Mesendoderm (in vitro differentiated cells): ENCODE measurements around the gene ORC3.

Experiments used
- DNase-seq: peaks from one replicate; pipeline ENCODE4 v3.0.0; 2013
- H2AK5ac ChIP-seq: 2 replicates; pipeline ENCODE4 v1.6.1; 2013; ENCODE audit warnings: low read length, inconsistent platforms
- H2BK120ac ChIP-seq: 2 replicates; pipeline ENCODE4 v1.6.1; 2013; ENCODE audit warnings: low read depth, mild to moderate bottlenecking, low read length, moderate library complexity, mixed read lengths
- H2BK15ac ChIP-seq: replicated peaks from 2 replicates; pipeline ENCODE4 v1.6.1; 2013; ENCODE audit warnings: low read depth, mild to moderate bottlenecking, moderate library complexity
- H2BK5ac ChIP-seq: 2 replicates; pipeline ENCODE4 v1.6.1; 2013; ENCODE audit warnings: low read length, inconsistent platforms
- H3K18ac ChIP-seq: 2 replicates; pipeline ENCODE4 v1.6.1; 2013; ENCODE audit warnings: mild to moderate bottlenecking, low read length, mixed read lengths
- H3K23ac ChIP-seq: one replicate; pipeline ENCODE4 v1.6.1; 2013; ENCODE audit warnings: low read length
- H3K27ac ChIP-seq: 2 replicates; pipeline ENCODE4 v1.5.1; 2013; ENCODE audit warnings: low read depth, mild to moderate bottlenecking, inconsistent platforms, low read length, moderate library complexity
- H3K27me3 ChIP-seq: 2 replicates; pipeline ENCODE4 v1.6.1; 2013; ENCODE audit warnings: low read length, control low read depth, mild to moderate bottlenecking, inconsistent platforms; ENCODE audit not compliant: insufficient read depth, poor library complexity
- H3K36me3 ChIP-seq: 2 replicates; pipeline ENCODE4 v1.6.1; 2013; ENCODE audit warnings: low read length, inconsistent platforms; ENCODE audit not compliant: control insufficient read depth, insufficient read depth
- H3K4ac ChIP-seq: one replicate; pipeline ENCODE4 v1.6.1; 2013; ENCODE audit warnings: low read depth, mild to moderate bottlenecking, low read length, moderate library complexity
- H3K4me1 ChIP-seq: 2 replicates; pipeline ENCODE4 v1.6.1; 2013; ENCODE audit warnings: low read depth, low read length, inconsistent platforms; ENCODE audit not compliant: control insufficient read depth
- H3K4me2 ChIP-seq: 2 replicates; pipeline ENCODE4 v1.6.1; 2013; ENCODE audit warnings: low read length
- H3K4me3 ChIP-seq: 2 replicates; pipeline ENCODE4 v1.5.1; 2013; ENCODE audit warnings: mild to moderate bottlenecking, low read length
- H3K56ac ChIP-seq: one replicate; pipeline ENCODE4 v1.6.1; 2013; ENCODE audit warnings: low read length
- H3K79me1 ChIP-seq: 2 replicates; pipeline ENCODE4 v1.6.1; 2013; ENCODE audit warnings: low read length, inconsistent platforms
- H3K79me2 ChIP-seq: 2 replicates; pipeline ENCODE4 v1.6.1; 2013; ENCODE audit warnings: mild to moderate bottlenecking, low read length; ENCODE audit not compliant: control insufficient read depth, insufficient read depth
- H3K9ac ChIP-seq: 2 replicates; pipeline ENCODE4 v1.6.1; 2013; ENCODE audit warnings: low read length, inconsistent platforms
- H4K5ac ChIP-seq: one replicate; pipeline ENCODE4 v1.6.1; 2013; ENCODE audit warnings: low read length
- H4K8ac ChIP-seq: one replicate; pipeline ENCODE4 v1.6.1; 2013; ENCODE audit warnings: low read depth, mild to moderate bottlenecking, control low read depth, low read length, moderate library complexity
- WGBS: extraction: QIAGEN DNeasy Blood & Tissue Kit; methylation state at CpG from one replicate; pipeline ENCODE4 v1.1.7; 2013; ENCODE audit warnings: low lambda C conversion rate, missing lambda C conversion rate; ENCODE audit not compliant: insufficient coverage; ENCODE audit errors: extremely low coverage; 5-methylcytosine and 5-hydroxymethylcytosine counted together

The ORC3 gene

GRCh38 chr6:87699576-87699975, 109.6 kb downstream of the ORC3 start:
- Histone ChIP-seq H3K79me1 (no peaks in the 10 kb centered on the region), H3K4ac (no peak overlapping the region), H2BK5ac (no peak overlapping the region), H3K23ac (no peak overlapping the region), H3K27me3 (no peaks in the 10 kb centered on the region), H3K56ac (peak overlapping the region; percentile 73), H2BK120ac (no peak overlapping the region), H2BK15ac (no peak overlapping the region), H2AK5ac (no peak overlapping the region), H3K4me1 (peaks cover 5% of the 10 kb centered on the region), H3K79me2 (peaks cover 64% of the 10 kb centered on the region), H3K4me2 (peak overlapping the region; percentile 53), H3K4me3 (peak overlapping the region; percentile 42), H3K36me3 (no peaks in the 10 kb centered on the region), H3K27ac (no peak overlapping the region), H3K18ac (no peak overlapping the region), H4K8ac (no peak overlapping the region), H3K9ac (peak overlapping the region; percentile 67), H4K5ac (no peak overlapping the region)
- no peak for DNase-seq
- WGBS, result no CpG with 5 or more reads among the region's 4 CpGs

GRCh38 chr6:87700397-87701343, 110.7 kb downstream of the ORC3 start:
- peak overlapping the region; percentile 100 for H3K27ac ChIP-seq
- no peak overlapping the region for H2BK15ac ChIP-seq
- H2BK120ac ChIP-seq, result no peak overlapping the region
- peak overlapping the region; percentile 76 for H3K9ac ChIP-seq
- H3K4me2 ChIP-seq, result peak overlapping the region; percentile 99
- H4K5ac ChIP-seq, result no peak overlapping the region
- no CpG with 5 or more reads among the region's 18 CpGs for WGBS
- peak overlapping the region; percentile 94 for H2BK5ac ChIP-seq
- peak overlapping the region; percentile 96 for H3K18ac ChIP-seq
- H3K79me2 ChIP-seq, result peaks cover 58% of the 10 kb centered on the region
- H3K27me3 ChIP-seq, result no peaks in the 10 kb centered on the region
- peaks cover 5% of the 10 kb centered on the region for H3K4me1 ChIP-seq
- H3K23ac ChIP-seq, result peak overlapping the region; percentile 94
- DNase-seq, result peak; percentile 77
- H4K8ac ChIP-seq, result no peak overlapping the region
- H3K56ac ChIP-seq, result peak overlapping the region; percentile 97
- no peaks in the 10 kb centered on the region for H3K36me3 ChIP-seq
- H3K79me1 ChIP-seq, result no peaks in the 10 kb centered on the region
- H2AK5ac ChIP-seq, result no peak overlapping the region
- H3K4ac ChIP-seq, result no peak overlapping the region
- peak overlapping the region; percentile 79 for H3K4me3 ChIP-seq

- Histone ChIP-seq H4K8ac (peak overlapping the region; percentile 59), H3K79me1 (no peaks in the 10 kb centered on the region), H3K4me3 (peak overlapping the region; percentile 79), H3K4ac (peak overlapping the region; percentile 93), H3K4me2 (peak overlapping the region; percentile 99), H2BK15ac (no peak overlapping the region), H3K27me3 (no peaks in the 10 kb centered on the region), H3K18ac (peak overlapping the region; percentile 96), H4K5ac (no peak overlapping the region), H3K27ac (peak overlapping the region; percentile 100), H2AK5ac (no peak overlapping the region), H3K36me3 (no peaks in the 10 kb centered on the region), H2BK5ac (peak overlapping the region; percentile 94), H3K4me1 (peaks cover 5% of the 10 kb centered on the region), H3K9ac (peak overlapping the region; percentile 76), H2BK120ac (peak overlapping the region; percentile 68), H3K56ac (peak overlapping the region; percentile 97), H3K23ac (peak overlapping the region; percentile 94), H3K79me2 (peaks cover 52% of the 10 kb centered on the region)
- WGBS, result no CpG with 5 or more reads among the region's 36 CpGs
- no peak for DNase-seq
Measured at GRCh38 chr6:87701344-87701675, 111.4 kb downstream of the ORC3 start.

- peak within 1 kb of the TSS; percentile 93 for H3K4ac ChIP-seq
- no CpG with 5 or more reads among the region's 88 CpGs for WGBS
- peak; percentile 100 for DNase-seq
- H3K56ac ChIP-seq, result peak within 1 kb of the TSS; percentile 97
- H3K23ac ChIP-seq, result peak within 1 kb of the TSS; percentile 94
- peak within 1 kb of the TSS; percentile 100 for H3K27ac ChIP-seq
- H3K27me3 ChIP-seq, result no peaks in the 10 kb centered on the region
- peaks cover 47% of the 10 kb centered on the region for H3K79me2 ChIP-seq
- H2BK5ac ChIP-seq, result peak within 1 kb of the TSS; percentile 94
- peak within 1 kb of the TSS; percentile 96 for H3K18ac ChIP-seq
- H2BK15ac ChIP-seq, result peak within 1 kb of the TSS; percentile 100
- H3K4me1 ChIP-seq, result peaks cover 5% of the 10 kb centered on the region
- H3K4me2 ChIP-seq, result peak within 1 kb of the TSS; percentile 99
- H3K79me1 ChIP-seq, result no peaks in the 10 kb centered on the region
- H4K5ac ChIP-seq, result peak within 1 kb of the TSS; percentile 97
- H4K8ac ChIP-seq, result peak within 1 kb of the TSS; percentile 99
- no peaks in the 10 kb centered on the region for H3K36me3 ChIP-seq
- H2BK120ac ChIP-seq, result peak within 1 kb of the TSS; percentile 68
- H2AK5ac ChIP-seq, result no peak within 1 kb of the TSS
- H3K4me3 ChIP-seq, result peak within 1 kb of the TSS; percentile 79
- peak within 1 kb of the TSS; percentile 76 for H3K9ac ChIP-seq
Measured at GRCh38 chr6:87701676-87702588, 112.0 kb downstream of the ORC3 start, which contains the start of gene AKIRIN2. Gene AKIRIN2 (minus strand): TSS chr6:87702233. CDS start chr6:87701684, 549 bp downstream.

- Histone ChIP-seq H3K18ac (peak overlapping the region; percentile 47), H2AK5ac (no peak overlapping the region), H3K9ac (peak overlapping the region; percentile 61), H3K4me3 (no peak overlapping the region), H3K4me1 (peaks cover 3% of the 10 kb centered on the region), H2BK120ac (no peak overlapping the region), H3K27ac (peak overlapping the region; percentile 93), H3K79me2 (peaks cover 41% of the 10 kb centered on the region), H3K79me1 (no peaks in the 10 kb centered on the region), H3K27me3 (no peaks in the 10 kb centered on the region), H3K36me3 (no peaks in the 10 kb centered on the region), H3K4me2 (peak overlapping the region; percentile 28), H2BK5ac (no peak overlapping the region), H3K4ac (no peak overlapping the region), H3K23ac (no peak overlapping the region), H2BK15ac (peak overlapping the region; percentile 100), H3K56ac (peak overlapping the region; percentile 73), H4K5ac (no peak overlapping the region), H4K8ac (no peak overlapping the region)
- peak; percentile 89 for DNase-seq
- no CpG with 5 or more reads among the region's 7 CpGs for WGBS
Measured at GRCh38 chr6:87702589-87702945, 112.6 kb downstream of the ORC3 start.
